Stimulated activated CD4-positive, alpha-beta T cell treated with anti-CD3 and anti-CD28 coated beads, Interleukin-4, amount 100 ng/mL, for 48 hours (primary cell): ENCODE results near the gene ASGR1.

ENCODE experiments used
- DNase-seq, 2 donors: peaks; one replicate each; pipeline ENCODE4 v3.0.0-alpha.2; 2020; ENCODE audit warnings: low read depth in 2 of 2

The ASGR1 gene, protein sequence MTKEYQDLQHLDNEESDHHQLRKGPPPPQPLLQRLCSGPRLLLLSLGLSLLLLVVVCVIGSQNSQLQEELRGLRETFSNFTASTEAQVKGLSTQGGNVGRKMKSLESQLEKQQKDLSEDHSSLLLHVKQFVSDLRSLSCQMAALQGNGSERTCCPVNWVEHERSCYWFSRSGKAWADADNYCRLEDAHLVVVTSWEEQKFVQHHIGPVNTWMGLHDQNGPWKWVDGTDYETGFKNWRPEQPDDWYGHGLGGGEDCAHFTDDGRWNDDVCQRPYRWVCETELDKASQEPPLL

GRCh38 chr17:7179317-7180254 is at the start of gene ASGR1:
ASGR1 (minus strand) TSS chr17:7179370; CDS start chr17:7178563, 807 bp downstream.
- no peak for DNase-seq

- no peak for DNase-seq
Measured at GRCh38 chr17:7228920-7229319, 49.8 kb upstream of the ASGR1 start.

GRCh38 chr17:7226721-7227710 is 47.8 kb upstream of the ASGR1 start:
- no peak for DNase-seq

- no peak for DNase-seq
Measured at GRCh38 chr17:7225711-7226331, 46.7 kb upstream of the ASGR1 start.

DNA sequence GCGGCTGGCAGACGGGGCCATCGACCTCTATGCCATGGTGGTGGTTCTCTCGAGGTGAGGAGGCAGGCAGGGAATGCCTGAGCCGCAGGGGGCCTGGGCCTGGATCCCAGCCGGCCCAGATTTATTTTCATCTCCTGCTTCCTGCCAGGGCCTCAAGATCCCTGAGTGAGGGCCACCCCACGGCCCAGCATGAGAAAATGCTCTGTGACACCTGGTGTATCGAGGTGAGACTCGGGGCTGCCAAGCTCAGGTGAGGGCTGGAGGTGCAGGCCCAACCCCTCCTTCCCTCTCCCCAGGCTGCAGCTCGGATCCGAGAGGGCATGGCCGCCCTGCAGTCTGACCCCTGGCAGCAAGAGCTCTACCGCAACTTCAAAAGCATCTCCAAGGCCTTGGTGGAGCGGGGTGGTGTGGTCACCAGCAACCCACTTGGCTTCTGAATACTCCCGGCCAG is 45.5 kb upstream of the ASGR1 start:
- DNase-seq: no peak

DNA sequence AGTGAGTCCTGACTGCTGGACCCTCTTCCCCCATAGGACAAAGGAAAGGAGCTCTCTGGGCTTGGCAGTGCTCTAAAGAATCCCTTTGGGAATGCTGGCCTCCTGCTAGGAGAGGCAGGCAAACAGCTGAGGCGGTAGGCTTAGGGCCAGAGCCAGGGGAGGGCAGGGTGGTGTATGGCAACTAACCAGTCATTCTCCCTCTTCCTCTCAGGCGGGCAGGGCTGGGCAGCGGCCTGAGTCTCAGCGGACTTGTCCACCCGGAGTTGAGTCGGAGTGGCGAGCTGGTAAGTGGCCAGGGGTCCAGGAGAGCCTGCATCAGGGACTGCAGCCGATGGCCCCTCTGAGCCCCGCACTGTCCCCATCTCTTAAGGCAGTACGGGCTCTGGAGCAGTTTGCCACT is 44.9 kb upstream of the ASGR1 start:
- no peak for DNase-seq

- DNase-seq: no peak
Measured at GRCh38 chr17:7223375-7223774, 44.2 kb upstream of the ASGR1 start.

DNA sequence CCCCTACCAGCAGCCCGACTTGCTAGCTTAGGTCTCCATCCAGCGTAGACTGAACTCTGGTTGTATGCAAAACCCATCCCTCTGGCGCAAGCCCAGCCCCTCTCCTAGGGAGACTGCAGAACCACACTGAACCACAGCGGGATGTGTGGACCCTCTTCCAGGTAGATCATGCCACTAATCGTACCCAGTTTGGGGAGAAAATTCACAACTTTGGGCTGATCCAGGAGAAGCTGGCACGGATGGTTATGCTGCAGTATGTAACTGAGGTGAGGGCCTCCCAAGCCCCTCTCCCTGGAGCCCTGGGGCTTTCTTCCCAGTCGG is 43.8 kb upstream of the ASGR1 start:
- no peak for DNase-seq

- DNase-seq: no peak
Measured at GRCh38 chr17:7222093-7222971, 43.2 kb upstream of the ASGR1 start.

DNA sequence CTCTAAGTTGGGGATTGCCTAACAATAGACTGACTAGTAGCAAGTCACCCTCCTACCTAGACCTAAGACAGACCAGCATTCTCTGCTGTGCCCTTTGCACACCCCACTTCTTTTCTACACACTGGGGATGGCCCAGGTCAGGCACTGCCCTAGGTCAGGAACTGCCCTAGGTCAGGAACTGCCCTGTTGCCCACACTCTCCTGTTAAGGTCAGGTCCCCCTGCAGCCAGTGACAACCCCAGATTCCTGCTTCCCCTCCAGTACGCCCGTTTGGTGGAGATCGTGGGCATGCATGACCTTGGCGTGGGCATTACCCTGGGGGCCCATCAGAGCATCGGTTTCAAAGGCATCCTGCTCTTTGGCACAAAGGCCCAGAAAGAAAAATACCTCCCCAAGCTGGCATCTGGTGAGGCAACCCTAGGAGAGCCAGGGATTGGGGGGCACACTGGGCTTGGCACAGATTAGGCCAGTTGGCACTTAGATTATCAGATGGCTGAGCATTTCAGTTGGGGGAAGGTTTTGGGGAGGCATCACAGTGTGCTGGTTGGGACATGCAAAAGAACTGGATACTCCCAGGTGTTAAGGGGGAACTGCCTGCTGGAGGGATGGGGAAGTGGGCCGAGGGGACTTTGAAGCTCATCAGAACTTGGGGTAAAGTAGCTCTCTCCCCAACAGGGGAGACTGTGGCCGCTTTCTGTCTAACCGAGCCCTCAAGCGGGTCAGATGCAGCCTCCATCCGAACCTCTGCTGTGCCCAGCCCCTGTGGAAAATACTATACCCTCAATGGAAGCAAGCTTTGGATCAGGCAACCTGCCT is 42.3 kb upstream of the ASGR1 start:
- DNase-seq: no peak

GRCh38 chr17:7220593-7221277 is 41.6 kb upstream of the ASGR1 start:
- peak; percentile 46 to 53 for DNase-seq

- peak; percentile 75 to 82 for DNase-seq
Measured at GRCh38 chr17:7219812-7220592, 40.8 kb upstream of the ASGR1 start, which contains the start of the genes ACADVL and DLG4. ACADVL (plus strand) TSS chr17:7219938; CDS start chr17:7219985, 47 bp downstream. DLG4 (minus strand) TSS chr17:7219836.

DNA sequence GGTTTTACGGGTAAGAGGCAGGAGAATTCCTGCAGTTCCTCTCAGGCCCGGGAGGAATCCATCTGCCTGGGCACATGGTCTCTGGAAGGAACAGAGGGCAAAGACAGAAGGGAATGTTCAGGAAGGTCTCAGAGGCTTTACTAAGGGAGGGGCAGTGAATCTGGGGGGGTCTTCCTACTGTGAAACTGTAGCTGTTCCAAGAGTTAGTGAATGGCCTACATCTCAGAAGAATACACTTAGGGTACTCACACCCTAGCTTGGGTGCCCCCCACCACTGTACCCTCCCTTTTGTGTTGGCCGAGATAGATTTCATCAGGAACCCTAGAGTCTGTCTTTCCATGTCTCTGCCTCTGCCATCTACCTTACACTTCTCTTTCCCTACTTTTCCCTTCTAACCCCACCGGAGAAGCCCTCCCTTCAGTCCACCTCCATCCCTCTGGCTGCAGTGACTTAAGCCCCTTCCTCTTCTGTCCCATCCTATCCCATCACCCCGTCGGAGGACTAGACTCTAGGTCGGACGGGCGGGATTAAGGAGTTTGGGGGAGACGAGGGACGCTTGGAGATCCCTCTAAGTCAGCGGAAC is 40.1 kb upstream of the ASGR1 start:
- DNase-seq: no peak

- DNase-seq: no peak
Measured at GRCh38 chr17:7218758-7219157, 39.6 kb upstream of the ASGR1 start.

- DNase-seq: no peak
Measured at GRCh38 chr17:7218166-7218565, 39.0 kb upstream of the ASGR1 start.

- DNase-seq: no peak
Measured at GRCh38 chr17:7217113-7217987, 38.2 kb upstream of the ASGR1 start.
